Retinal pigment epithelial cell (primary cell): ENCODE data around the gene HOXC6.

Experiments
- DNase-seq: peaks from one replicate; pipeline ENCODE4 v3.0.0-alpha.2; 2010; ENCODE audit warnings: low read depth
- H3K4me3 ChIP-seq: 2 replicates; pipeline ENCODE4 v1.5.1; 2011; ENCODE audit warnings: mild to moderate bottlenecking, low read length, control low read depth, moderate library complexity
- CTCF ChIP-seq: conservative IDR thresholded peaks from 2 replicates; pipeline ENCODE4 v1.5.1; 2011; ENCODE audit warnings: low read depth, low read length, control low read depth, inconsistent platforms

The HOXC6 gene

GRCh38 chr12:54049108-54049507, 20.9 kb downstream of the HOXC6 start:
- DNase-seq: no peak
- no peak for TF ChIP-seq CTCF
- no peak overlapping the region for H3K4me3 ChIP-seq

GRCh38 chr12:54050482-54050810, 22.2 kb downstream of the HOXC6 start:
- no peak for DNase-seq
- TF ChIP-seq CTCF: no peak
- H3K4me3 ChIP-seq: no peak overlapping the region

DNA sequence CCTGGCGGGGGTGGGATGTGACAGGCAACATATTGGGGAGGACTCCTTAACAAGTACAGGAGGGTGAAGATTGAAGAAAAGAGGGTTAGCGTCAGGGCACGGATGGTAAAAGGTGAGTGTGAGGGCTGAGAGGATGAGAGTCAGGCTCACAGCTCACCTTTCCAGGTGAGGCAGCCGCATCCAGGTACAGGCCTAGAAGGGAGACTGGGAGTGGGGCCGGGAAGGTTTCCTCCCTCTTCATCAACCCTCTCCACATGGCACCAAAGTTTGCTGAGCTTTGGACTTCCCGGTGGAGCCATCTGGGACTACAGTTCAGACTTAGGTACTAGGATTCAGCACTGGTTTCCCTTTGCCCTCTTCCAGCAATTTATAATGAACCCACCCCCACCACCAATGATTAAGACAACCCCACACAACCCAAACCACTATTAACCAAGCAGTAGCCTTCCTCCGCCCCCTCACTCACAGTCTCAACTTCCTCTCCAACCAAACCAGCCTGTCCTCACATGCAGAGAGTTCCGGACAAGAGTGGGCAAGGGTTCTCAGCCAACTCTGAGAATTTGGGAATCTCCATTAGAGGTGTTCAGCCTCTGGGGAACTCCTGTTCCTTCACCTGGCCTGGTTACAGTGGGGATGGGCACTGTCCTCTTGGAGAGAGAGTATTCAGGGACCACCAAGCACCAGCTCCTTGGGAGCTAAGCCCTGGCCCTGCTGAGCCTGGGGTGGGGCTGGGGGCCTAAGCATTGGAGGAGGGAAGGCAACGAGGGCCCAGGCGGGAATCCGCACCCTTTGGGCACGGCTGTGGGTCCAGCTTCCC, 23.0 kb downstream of the HOXC6 start:
- TF ChIP-seq CTCF: no peak
- no peak for DNase-seq
- H3K4me3 ChIP-seq: no peak overlapping the region

DNA sequence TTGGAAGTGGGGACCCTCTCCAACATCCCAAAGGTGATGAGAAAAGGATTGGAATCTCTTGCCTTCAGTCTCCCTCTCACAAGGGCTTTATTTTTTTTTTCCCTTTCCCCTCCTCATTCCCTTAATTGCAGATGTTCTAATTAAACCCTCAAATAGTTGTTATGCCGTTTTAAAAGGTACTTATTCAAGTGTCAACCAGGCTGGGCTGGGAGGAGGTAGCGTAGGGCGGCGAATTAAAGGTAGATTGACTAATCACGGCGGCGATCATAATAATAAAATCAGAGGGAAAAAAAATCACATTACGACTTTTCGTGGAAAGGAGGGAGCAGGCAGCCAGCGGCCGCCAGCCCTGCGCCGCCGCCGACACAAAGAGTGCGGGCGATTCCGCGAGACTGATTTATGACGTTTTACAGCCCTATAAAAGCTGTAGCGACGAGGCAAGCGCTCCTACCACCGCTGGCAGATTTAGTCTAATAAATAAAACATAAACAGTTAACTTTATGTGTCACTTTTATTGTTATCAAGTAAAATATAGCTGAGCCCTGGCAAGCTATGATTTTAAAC, 23.7 kb downstream of the HOXC6 start:
- H3K4me3 ChIP-seq: no peak overlapping the region
- no peak for DNase-seq
- no peak for TF ChIP-seq CTCF

- H3K4me3 ChIP-seq: no peak overlapping the region
- no peak for DNase-seq
Observed at GRCh38 chr12:54052438-54053002, 24.3 kb downstream of the HOXC6 start.

DNA sequence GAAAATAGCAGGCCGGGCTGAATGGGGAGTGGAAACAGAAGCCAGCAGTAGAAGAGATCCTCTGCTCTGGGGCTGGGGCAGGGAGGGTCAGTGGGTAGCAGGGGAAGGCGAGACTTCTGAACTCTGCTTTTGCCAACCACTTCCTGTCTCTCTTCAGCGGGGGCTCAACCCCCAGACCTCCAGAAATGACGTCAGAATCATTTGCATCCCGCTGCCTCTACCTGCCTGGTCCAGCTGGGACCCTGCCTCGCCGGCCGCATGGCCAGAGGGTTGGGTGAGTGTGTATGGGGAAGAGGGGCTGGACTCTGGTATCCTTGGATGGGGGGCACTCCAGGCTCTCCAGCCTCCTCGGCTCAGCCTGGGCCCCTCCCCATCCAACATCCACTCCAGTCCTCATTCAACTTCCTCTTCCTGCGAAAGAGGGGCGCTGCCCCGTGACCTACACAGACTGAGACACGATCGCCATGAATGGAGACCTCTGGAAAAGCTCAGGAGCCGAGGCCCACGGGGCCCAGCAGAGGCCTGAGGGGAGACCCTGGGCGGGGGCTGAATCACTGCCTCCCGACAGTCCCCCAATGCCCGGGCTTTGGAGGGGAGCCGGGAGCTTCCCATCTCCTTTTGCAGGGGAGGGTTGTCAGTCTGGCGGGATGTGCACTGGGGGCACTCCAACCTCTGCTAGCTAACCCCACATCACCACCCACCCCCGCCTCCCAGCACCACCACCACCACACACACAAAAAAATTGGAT, 24.9 kb downstream of the HOXC6 start:
- DNase-seq: no peak
- H3K4me3 ChIP-seq: no peak overlapping the region
- TF ChIP-seq CTCF: no peak

More at GRCh38 chr12:54052438-54053002, 24.3 kb downstream of the HOXC6 start:
- TF ChIP-seq CTCF: no peak
